Kidney epithelial cell (primary cell): ENCODE data around the gene DENND1A. TPM values are rescaled to one million over a fixed set of nuclear protein-coding genes. Genes with fewer than 3 reads are reported as not detected.

Source experiments
- DNase-seq: peaks from one replicate; pipeline ENCODE4 v3.0.0-alpha.2; 2010; ENCODE audit warnings: low read depth
- H3K27me3 ChIP-seq: 2 replicates; pipeline ENCODE4 v1.6.0; 2011; ENCODE audit warnings: low read length; ENCODE audit not compliant: control insufficient read depth, insufficient read depth
- H3K36me3 ChIP-seq: 2 replicates; pipeline ENCODE4 v1.5.1; 2011; ENCODE audit warnings: low read length; ENCODE audit not compliant: control insufficient read depth, insufficient read depth
- H3K4me3 ChIP-seq: 2 replicates; pipeline ENCODE4 v1.5.1; 2011; ENCODE audit warnings: low read depth, mild to moderate bottlenecking, control low read depth, low read length
- total RNA-seq: library from RNA; depleted of rRNA; stranded (reverse); fragments of >200 nt; gene quantifications from 2 replicates; pipeline ENCODE4 v1.2.3, GENCODE V29; 2015
- TF ChIP-seq, protein P1 (sequence below): IDR thresholded peaks from 2 replicates; pipeline ENCODE4 v1.5.1; 2011; ENCODE audit warnings: mild to moderate bottlenecking, moderate library complexity, low read length, control low read depth, inconsistent platforms; ENCODE audit not compliant: insufficient read depth, poor library complexity, severe bottlenecking

The DENND1A gene
- total RNA-seq, 1 donor from 2014 or later: 14.5 TPM

DNA sequence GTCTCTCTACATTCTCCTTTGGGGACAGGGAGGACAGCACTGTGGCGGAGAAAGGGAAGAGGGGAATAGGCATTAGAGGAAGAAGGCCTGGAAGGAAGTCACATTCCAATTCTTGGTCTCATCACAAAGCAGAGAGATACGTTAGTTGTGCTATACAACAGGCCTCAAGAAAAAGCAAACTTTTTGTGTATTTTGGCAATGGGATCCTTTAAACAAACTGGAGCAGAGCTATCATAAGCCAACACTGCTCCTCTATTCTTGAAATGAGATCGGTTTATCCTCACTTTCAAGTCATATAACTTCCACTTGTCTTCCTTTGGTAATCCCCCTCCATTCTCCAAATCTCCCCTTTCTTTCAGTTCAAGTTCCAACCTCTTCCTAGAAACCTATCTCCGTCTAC lies 6.5 kb downstream of the DENND1A start:
- Histone ChIP-seq H3K4me3 (no peak overlapping the region), H3K27me3 (no peaks in the 10 kb centered on the region), H3K36me3 (no peaks in the 10 kb centered on the region)
- TF ChIP-seq, protein P1, sequence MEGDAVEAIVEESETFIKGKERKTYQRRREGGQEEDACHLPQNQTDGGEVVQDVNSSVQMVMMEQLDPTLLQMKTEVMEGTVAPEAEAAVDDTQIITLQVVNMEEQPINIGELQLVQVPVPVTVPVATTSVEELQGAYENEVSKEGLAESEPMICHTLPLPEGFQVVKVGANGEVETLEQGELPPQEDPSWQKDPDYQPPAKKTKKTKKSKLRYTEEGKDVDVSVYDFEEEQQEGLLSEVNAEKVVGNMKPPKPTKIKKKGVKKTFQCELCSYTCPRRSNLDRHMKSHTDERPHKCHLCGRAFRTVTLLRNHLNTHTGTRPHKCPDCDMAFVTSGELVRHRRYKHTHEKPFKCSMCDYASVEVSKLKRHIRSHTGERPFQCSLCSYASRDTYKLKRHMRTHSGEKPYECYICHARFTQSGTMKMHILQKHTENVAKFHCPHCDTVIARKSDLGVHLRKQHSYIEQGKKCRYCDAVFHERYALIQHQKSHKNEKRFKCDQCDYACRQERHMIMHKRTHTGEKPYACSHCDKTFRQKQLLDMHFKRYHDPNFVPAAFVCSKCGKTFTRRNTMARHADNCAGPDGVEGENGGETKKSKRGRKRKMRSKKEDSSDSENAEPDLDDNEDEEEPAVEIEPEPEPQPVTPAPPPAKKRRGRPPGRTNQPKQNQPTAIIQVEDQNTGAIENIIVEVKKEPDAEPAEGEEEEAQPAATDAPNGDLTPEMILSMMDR: no peak
- DNase-seq: no peak

GRCh38 chr9:123922911-123923310 lies 7.0 kb downstream of the DENND1A start:
- H3K36me3 ChIP-seq: no peaks in the 10 kb centered on the region
- no peak for DNase-seq
- H3K4me3 ChIP-seq: no peak overlapping the region
- TF ChIP-seq, protein P1: no peak
- no peaks in the 10 kb centered on the region for H3K27me3 ChIP-seq

DNA sequence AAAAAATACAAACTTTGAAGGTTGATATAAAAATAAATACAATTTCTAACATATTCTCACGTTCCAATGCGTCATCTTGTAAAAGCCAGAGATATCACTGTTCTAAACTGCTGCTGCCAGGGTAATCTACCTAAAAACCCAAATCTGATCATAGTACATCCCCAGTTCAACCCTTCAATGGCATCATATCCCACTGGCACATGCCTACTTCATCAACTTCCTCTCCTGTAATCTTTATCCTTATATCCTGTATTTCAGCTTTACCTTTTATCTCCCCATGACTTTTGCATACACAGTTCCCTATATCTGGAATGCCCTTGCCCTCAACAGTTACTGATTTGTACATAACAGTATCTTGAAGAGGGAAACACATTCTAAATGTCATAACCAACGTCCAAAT lies 7.5 kb downstream of the DENND1A start:
- Histone ChIP-seq H3K36me3 (no peaks in the 10 kb centered on the region), H3K4me3 (no peak overlapping the region), H3K27me3 (no peaks in the 10 kb centered on the region)
- TF ChIP-seq, protein P1: no peak
- no peak for DNase-seq

DNA sequence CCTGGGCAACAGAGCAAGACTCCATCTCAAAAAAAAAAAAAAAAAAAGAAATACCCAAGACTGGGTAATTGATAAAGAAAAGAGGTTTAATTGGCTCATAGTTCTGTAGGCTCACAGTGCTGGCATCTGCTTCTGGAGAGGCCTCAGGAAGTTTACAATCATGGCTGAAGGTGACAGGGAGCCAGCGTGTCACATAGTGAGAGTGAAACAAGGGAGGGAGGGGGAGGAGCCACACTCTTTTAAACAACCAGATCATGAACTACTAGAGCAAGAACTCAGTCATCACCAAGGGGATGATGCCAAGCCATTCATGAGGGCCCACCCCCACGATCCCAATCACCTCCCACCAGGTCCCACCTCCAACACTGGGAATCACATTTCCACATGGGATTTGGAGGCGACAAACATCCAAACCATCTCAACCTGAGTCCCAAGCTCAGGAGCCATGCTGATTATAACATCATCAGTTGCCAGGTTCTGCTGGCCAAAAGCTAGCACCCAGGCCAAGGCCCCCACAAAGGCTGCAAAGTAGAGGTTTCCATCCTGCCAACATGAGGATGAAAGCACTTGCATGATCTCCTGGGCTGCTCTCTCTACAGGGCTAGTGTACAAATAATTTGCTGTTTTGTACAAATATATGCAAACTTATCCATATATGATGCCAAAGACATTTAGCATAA lies 15.3 kb downstream of the DENND1A start:
- H3K4me3 ChIP-seq: no peak overlapping the region
- no peaks in the 10 kb centered on the region for H3K27me3 ChIP-seq
- no peak for DNase-seq
- TF ChIP-seq, protein P1: no peak
- H3K36me3 ChIP-seq: no peaks in the 10 kb centered on the region

- Histone ChIP-seq H3K4me3 (no peak overlapping the region), H3K27me3 (no peaks in the 10 kb centered on the region), H3K36me3 (no peaks in the 10 kb centered on the region)
- TF ChIP-seq, protein P1: no peak
- DNase-seq: no peak
Measured at GRCh38 chr9:123912167-123912897, 17.6 kb downstream of the DENND1A start.
